ENCODE measurements around the gene CDK14. TPM values are rescaled to one million over a fixed set of nuclear protein-coding genes. Genes with fewer than 3 reads are reported as not detected.
"Not testable (repeated sequence)": the region's sequence is repeated elsewhere in the genome, so short reads cannot be mapped to it uniquely, and the experiment has no call there.

CDK14 gene
- total and polyA plus RNA-seq, 2 donors (not counting 1 experiment from before 2014, with no cell fraction given), result 42.1 to 167 TPM

DNA sequence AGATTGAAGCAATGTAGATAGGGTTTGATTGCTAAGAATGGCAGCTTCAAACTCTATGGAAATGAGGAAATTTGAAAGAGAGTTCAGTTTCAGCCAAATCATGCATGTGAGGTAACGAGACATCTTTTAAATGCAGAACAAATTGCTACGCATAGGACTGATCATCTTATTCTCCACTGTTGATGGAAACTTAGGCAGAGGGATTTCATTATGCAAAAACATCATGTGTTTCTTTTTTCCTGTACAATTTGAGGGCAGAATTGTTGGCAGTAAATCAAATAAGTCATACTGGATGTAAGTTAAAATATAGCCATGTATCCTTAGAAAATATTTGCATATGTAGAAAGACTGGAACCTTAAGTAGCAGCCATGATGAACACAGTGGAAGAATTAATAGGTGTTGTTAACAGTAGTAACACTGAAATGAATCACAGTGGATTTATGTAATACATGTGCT, 327.4 kb downstream of the CDK14 start:
- Mint-ChIP-seq H3K27ac (no peak overlapping the region), H3K4me3 (no peak overlapping the region), H3K27me3 (no peaks in the 10 kb centered on the region), H3K9me3 (ENCODE audit: insufficient read depth) (no peaks in the 10 kb centered on the region), H3K4me1 (peaks cover 6% of the 10 kb centered on the region)
- CTCF ChIA-PET, result no interaction called here
- DNase-seq, result no peak
- no peaks in the 10 kb centered on the region for H3K79me2 ChIP-seq (ENCODE audit: control insufficient read depth, insufficient read depth, low read length)
- no peak for ATAC-seq (ENCODE audit: low read depth)
- intact Hi-C loops (cut with micrococcal nuclease), result no loop called here
- H3K9ac ChIP-seq (ENCODE audit: low read length), result no peak overlapping the region
- H3K4me2 ChIP-seq (replicated peaks; ENCODE audit: low read depth, low read length, poor library complexity, severe bottlenecking), result no peak overlapping the region
- no peak overlapping the region for H3K27ac ChIP-seq (ENCODE audit: low read length in 2 of 2)
- POLR2A ChIA-PET, result no interaction called here
- peaks cover 0 to 1% of the 10 kb centered on the region in 2 donors for H3K4me1 ChIP-seq (ENCODE audit: control insufficient read depth in 2 of 2, insufficient read depth in 2 of 2, low read length in 2 of 2)
- TF ChIP-seq CTCF (IDR thresholded peaks at IDR 0.05) (no peak), EZH2 (IDR thresholded peaks at IDR 0.05; ENCODE audit: borderline replicate concordance, insufficient read depth, low read depth, low read length, poor library complexity, severe bottlenecking) (no peak)
- 83% methylated on average over 1 of the region's 2 CpGs for WGBS (ENCODE audit: insufficient coverage)
- peaks cover 6 to 7% of the 10 kb centered on the region in 2 experiments for H3K36me3 ChIP-seq (replicated peaks in 1 of 2; ENCODE audit: control extremely low read depth in 1 of 2, control insufficient read depth in 1 of 2, extremely low read depth in 1 of 2, insufficient read depth in 2 of 2, low read length in 1 of 2)
- H4K20me1 ChIP-seq (ENCODE audit: control insufficient read depth, insufficient read depth, low read length, poor library complexity, severe bottlenecking), result no peaks in the 10 kb centered on the region
- H2AFZ ChIP-seq (ENCODE audit: insufficient read depth, low read depth, low read length, poor library complexity, severe bottlenecking), result no peak overlapping the region
- H3K4me3 ChIP-seq (ENCODE audit: control extremely low read depth in 1 of 5, extremely low read depth in 1 of 5, insufficient read depth in 1 of 5, low read depth in 2 of 5, low read length in 4 of 5), result no peak overlapping the region
- peaks cover 0 to 2% (median 0%) of the 10 kb centered on the region in 3 donors for H3K9me3 ChIP-seq (ENCODE audit: control extremely low read depth in 1 of 3, control insufficient read depth in 2 of 3, insufficient read depth in 1 of 3, low read length in 2 of 3)
- no peaks in the 10 kb centered on the region for H3K27me3 ChIP-seq (replicated peaks in 1 of 4; ENCODE audit: control extremely low read depth in 1 of 4, control insufficient read depth in 3 of 4, insufficient read depth in 4 of 4, low read length in 3 of 4)

- H3K4me3 ChIP-seq (ENCODE audit: control extremely low read depth in 1 of 5, extremely low read depth in 1 of 5, insufficient read depth in 1 of 5, low read depth in 2 of 5, low read length in 4 of 5), result peak overlapping the region in 1 of 5 experiments; percentile 10
- H3K79me2 ChIP-seq (ENCODE audit: control insufficient read depth, insufficient read depth, low read length); intact Hi-C loops (cut with micrococcal nuclease); H3K9me3 ChIP-seq (ENCODE audit: control extremely low read depth in 1 of 3, control insufficient read depth in 2 of 3, insufficient read depth in 1 of 3, low read length in 2 of 3); POLR2A ChIA-PET; H3K9ac ChIP-seq (ENCODE audit: low read length); H3K36me3 ChIP-seq (replicated peaks in 1 of 2; ENCODE audit: control extremely low read depth in 1 of 2, control insufficient read depth in 1 of 2, extremely low read depth in 1 of 2, insufficient read depth in 2 of 2, low read length in 1 of 2); H3K4me2 ChIP-seq (replicated peaks; ENCODE audit: low read depth, low read length, poor library complexity, severe bottlenecking); H3K9me3 Mint-ChIP-seq (ENCODE audit: insufficient read depth); H2AFZ ChIP-seq (ENCODE audit: insufficient read depth, low read depth, low read length, poor library complexity, severe bottlenecking); H4K20me1 ChIP-seq (ENCODE audit: control insufficient read depth, insufficient read depth, low read length, poor library complexity, severe bottlenecking); H3K27me3 ChIP-seq (replicated peaks in 1 of 4; ENCODE audit: control extremely low read depth in 1 of 4, control insufficient read depth in 3 of 4, insufficient read depth in 4 of 4, low read length in 3 of 4); H3K27ac ChIP-seq (ENCODE audit: low read length in 2 of 2); H3K27me3 Mint-ChIP-seq: not testable (repeated sequence)
- peak; percentile 15 for TF ChIP-seq CTCF (IDR thresholded peaks at IDR 0.05)
- Mint-ChIP-seq H3K27ac (peak overlapping the region; percentile 53), H3K4me1 (peaks cover 39% of the 10 kb centered on the region), H3K4me3 (peak overlapping the region; percentile 55)
- H3K4me1 ChIP-seq (ENCODE audit: control insufficient read depth in 2 of 2, insufficient read depth in 2 of 2, low read length in 2 of 2), result peaks cover 0 to 10% of the 10 kb centered on the region in 2 donors
- CTCF ChIA-PET, result interaction anchor here (1.0 to 1.9 kb wide), 2 partner anchors 9 to 220 kb away, joined by 5 to 6 read pairs; no protein-coding TSS in a partner anchor
- ATAC-seq (ENCODE audit: low read depth) (peak; percentile 21), DNase-seq (peak; percentile 36)
- WGBS (ENCODE audit: insufficient coverage), result 86% methylated on average over 13 of the region's 13 CpGs
Observed at GRCh38 chr7:90928700-90929424, 332.7 kb downstream of the CDK14 start.
